Endodermal cell (in vitro differentiated cells): Measurements from ENCODE around the gene HELQ. TPM values are rescaled to one million over a fixed set of nuclear protein-coding genes. Genes with fewer than 3 reads are reported as not detected.
A peak's percentile ranks its signal among the peaks of the same experiment; 100 is the strongest.

ENCODE experiments used
- DNase-seq: peaks from one replicate; pipeline ENCODE4 v3.0.0-alpha.2; 2017
- H3K27ac ChIP-seq: 2 replicates; pipeline ENCODE4 v1.5.1; 2013; ENCODE audit warnings: mild to moderate bottlenecking, low read depth, low read length, moderate library complexity
- H3K27me3 ChIP-seq: 2 replicates; pipeline ENCODE4 v1.6.1; 2013; ENCODE audit warnings: mild to moderate bottlenecking, low read length, moderate library complexity; ENCODE audit not compliant: insufficient read depth, control insufficient read depth, poor library complexity, severe bottlenecking
- H3K36me3 ChIP-seq: 2 replicates; pipeline ENCODE4 v1.7.0; 2013; ENCODE audit warnings: mild to moderate bottlenecking, low read length, moderate library complexity; ENCODE audit not compliant: control insufficient read depth, insufficient read depth
- H3K4me1 ChIP-seq: one replicate; pipeline ENCODE4 v1.7.0; 2013; ENCODE audit warnings: low read length; ENCODE audit not compliant: control insufficient read depth, insufficient read depth
- H3K4me3 ChIP-seq: 2 replicates; pipeline ENCODE4 v1.5.1; 2013; ENCODE audit warnings: mild to moderate bottlenecking, low read length, moderate library complexity
- H3K9ac ChIP-seq: 2 replicates; pipeline ENCODE4 v1.6.1; 2013; ENCODE audit warnings: mild to moderate bottlenecking, low read length, moderate library complexity; ENCODE audit not compliant: poor library complexity, severe bottlenecking; ENCODE audit errors: extremely low read depth
- H3K9me3 ChIP-seq: 2 replicates; pipeline ENCODE4 v1.6.1; 2013; ENCODE audit warnings: mild to moderate bottlenecking, low read length, moderate library complexity; ENCODE audit not compliant: control insufficient read depth
- H3K27ac Mint-ChIP-seq: 2 replicates; pipeline ENCODE4 v1.8.0; 2020; ENCODE audit warnings: mixed read lengths
- H3K27me3 Mint-ChIP-seq: 2 replicates; pipeline ENCODE4 v1.8.0; 2021; ENCODE audit warnings: mild to moderate bottlenecking, mixed read lengths; ENCODE audit not compliant: insufficient read depth
- H3K36me3 Mint-ChIP-seq: 2 replicates; pipeline ENCODE4 v1.8.0; 2020; ENCODE audit warnings: low read depth, mixed read lengths
- H3K4me1 Mint-ChIP-seq: 2 replicates; pipeline ENCODE4 v1.8.0; 2020; ENCODE audit warnings: mixed read lengths
- H3K4me3 Mint-ChIP-seq: 2 replicates; pipeline ENCODE4 v1.8.0; 2020; ENCODE audit warnings: mild to moderate bottlenecking, moderate library complexity, mixed read lengths
- H3K9me3 Mint-ChIP-seq: 2 replicates; pipeline ENCODE4 v1.8.0; 2020; ENCODE audit warnings: mild to moderate bottlenecking, mixed read lengths
- WGBS, 2 experiments: methylation state at CpG; one replicate each; pipeline versions ENCODE4 v1.1.5 to v1.1.7; 2013; ENCODE audit warnings: missing lambda C conversion rate in 2 of 2, mixed read lengths in 1 of 2; ENCODE audit not compliant: insufficient coverage in 1 of 2, insufficient read length in 1 of 2; 5-methylcytosine and 5-hydroxymethylcytosine counted together
- total RNA-seq, 2 donors: library from RNA; stranded (reverse); fragmentation: NEBNext Ultra II Directional in 1 of 2; extraction: Animal tissue kit (Norgen Biotek cat#: 25700) in 1 of 2; gene quantifications; 2 replicates in 1 of 2; 3 replicates in 1 of 2; pipeline ENCODE4 v1.2.1, GENCODE V29; 2021
- TF ChIP-seq, protein P1 (sequence below): fragments of 200-600 bp; sonication (generic); conservative IDR thresholded peaks from 2 replicates; pipeline ENCODE4 v1.5.0; 2021; ENCODE audit warnings: antibody characterized with exemption, mild to moderate bottlenecking

HELQ gene
- total RNA-seq, 2 donors from 2014 or later, result 13.8 to 14.5 TPM

DNA sequence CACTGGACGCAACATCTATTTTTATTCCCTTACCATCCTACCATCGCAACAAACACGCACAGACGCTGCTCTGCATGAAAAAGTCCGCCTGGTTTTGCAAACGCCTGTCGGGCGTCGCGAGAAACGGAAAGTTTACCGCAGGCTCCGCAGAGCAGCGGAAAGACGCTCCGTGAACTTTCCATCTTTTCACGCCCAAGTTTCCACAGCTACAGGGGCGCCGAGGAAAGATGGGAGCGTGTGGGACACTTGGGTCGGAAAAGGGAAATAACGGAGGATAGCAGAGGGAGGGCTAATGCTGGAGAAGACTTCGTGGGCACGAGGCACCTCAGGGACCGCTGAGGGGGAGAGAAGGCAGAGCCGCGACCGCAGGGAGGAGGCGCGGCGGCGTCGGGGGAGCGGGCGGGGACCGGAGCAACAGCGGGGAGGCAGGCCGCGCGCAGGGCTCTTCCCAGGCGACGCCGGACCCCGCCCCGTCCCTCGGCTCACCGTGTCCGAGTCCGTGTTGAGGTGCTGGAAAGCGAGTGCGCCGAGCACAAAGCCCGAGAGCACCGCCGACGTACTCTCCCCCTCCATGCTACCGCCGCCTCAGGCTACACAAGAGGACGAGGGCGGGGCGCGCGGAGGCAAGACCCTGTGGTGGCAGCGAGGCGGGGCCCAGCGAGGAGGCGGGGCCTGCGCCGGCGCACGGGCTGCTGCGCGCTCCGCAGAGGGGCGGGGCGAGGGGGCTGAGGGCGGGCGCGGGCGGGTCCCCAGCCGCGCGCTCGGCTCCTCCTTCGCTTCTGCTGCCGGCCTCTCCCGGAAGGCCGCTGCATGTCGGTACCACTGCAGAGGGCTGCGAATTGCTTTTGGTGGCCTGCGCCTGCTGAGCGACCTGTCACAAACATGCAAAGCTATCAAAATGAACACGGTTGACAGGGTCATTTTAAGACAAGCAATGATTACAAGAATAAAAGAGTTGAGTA is 29.2 kb upstream of the HELQ start, which contains the start of gene ABRAXAS1:
ABRAXAS1 (minus strand) TSS at position 601 of the 962 bp plus-strand sequence; CDS start at position 573, 28 bp downstream.
- Mint-ChIP-seq H3K4me3 (peak within 1 kb of the TSS; percentile 79), H3K27me3 (peaks cover 13% of the 10 kb centered on the region), H3K9me3 (no peaks in the 10 kb centered on the region), H3K4me1 (peaks cover 11% of the 10 kb centered on the region), H3K36me3 (peaks cover 2% of the 10 kb centered on the region), H3K27ac (peak within 1 kb of the TSS; percentile 88)
- Histone ChIP-seq H3K4me1 (no peaks in the 10 kb centered on the region), H3K9ac (peak within 1 kb of the TSS; percentile 57), H3K27me3 (no peaks in the 10 kb centered on the region), H3K4me3 (peak within 1 kb of the TSS; percentile 97), H3K9me3 (no peaks in the 10 kb centered on the region), H3K27ac (peak within 1 kb of the TSS; percentile 80), H3K36me3 (peaks cover 5% of the 10 kb centered on the region)
- peak; percentile 98 for DNase-seq
- 2 to 6% methylated on average over 16 to 93 of the region's 93 CpGs for WGBS, 2 experiments
- TF ChIP-seq, protein P1, sequence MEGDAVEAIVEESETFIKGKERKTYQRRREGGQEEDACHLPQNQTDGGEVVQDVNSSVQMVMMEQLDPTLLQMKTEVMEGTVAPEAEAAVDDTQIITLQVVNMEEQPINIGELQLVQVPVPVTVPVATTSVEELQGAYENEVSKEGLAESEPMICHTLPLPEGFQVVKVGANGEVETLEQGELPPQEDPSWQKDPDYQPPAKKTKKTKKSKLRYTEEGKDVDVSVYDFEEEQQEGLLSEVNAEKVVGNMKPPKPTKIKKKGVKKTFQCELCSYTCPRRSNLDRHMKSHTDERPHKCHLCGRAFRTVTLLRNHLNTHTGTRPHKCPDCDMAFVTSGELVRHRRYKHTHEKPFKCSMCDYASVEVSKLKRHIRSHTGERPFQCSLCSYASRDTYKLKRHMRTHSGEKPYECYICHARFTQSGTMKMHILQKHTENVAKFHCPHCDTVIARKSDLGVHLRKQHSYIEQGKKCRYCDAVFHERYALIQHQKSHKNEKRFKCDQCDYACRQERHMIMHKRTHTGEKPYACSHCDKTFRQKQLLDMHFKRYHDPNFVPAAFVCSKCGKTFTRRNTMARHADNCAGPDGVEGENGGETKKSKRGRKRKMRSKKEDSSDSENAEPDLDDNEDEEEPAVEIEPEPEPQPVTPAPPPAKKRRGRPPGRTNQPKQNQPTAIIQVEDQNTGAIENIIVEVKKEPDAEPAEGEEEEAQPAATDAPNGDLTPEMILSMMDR, result no peak

DNA sequence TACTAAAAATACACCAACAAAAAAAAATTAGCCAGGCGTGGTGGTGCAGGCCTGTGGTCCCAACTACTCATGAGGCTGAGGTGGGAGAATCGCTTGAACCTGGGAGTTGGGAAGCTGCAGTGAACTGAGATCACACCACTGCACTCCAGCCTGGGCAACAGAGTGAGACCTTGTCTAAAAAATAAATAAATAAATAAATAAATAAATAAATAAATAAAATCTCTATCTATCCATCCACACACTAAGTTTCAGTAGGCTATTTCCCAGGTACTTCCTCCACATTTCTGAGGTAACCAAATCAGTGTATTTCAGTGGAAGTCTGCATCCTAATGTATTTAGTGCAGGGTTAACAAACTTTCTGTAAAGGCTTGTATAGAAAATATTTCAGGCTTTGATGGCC is 18.3 kb upstream of the HELQ start:
- no peaks in the 10 kb centered on the region for H3K4me1 ChIP-seq
- H3K27me3 ChIP-seq, result no peaks in the 10 kb centered on the region
- no peak overlapping the region for H3K4me3 ChIP-seq
- Mint-ChIP-seq H3K9me3 (no peaks in the 10 kb centered on the region), H3K4me1 (peaks cover 11% of the 10 kb centered on the region), H3K27ac (peak overlapping the region; percentile 55), H3K4me3 (no peak overlapping the region), H3K36me3 (peaks cover 19% of the 10 kb centered on the region), H3K27me3 (no peaks in the 10 kb centered on the region)
- TF ChIP-seq, protein P1, result no peak
- no peak overlapping the region for H3K27ac ChIP-seq
- no peaks in the 10 kb centered on the region for H3K9me3 ChIP-seq
- WGBS, 2 experiments, result 67 to 90% methylated on average over 1 to 2 of the region's 2 CpGs
- no peak for DNase-seq
- H3K36me3 ChIP-seq, result peaks cover 63% of the 10 kb centered on the region
- H3K9ac ChIP-seq, result no peak overlapping the region

DNA sequence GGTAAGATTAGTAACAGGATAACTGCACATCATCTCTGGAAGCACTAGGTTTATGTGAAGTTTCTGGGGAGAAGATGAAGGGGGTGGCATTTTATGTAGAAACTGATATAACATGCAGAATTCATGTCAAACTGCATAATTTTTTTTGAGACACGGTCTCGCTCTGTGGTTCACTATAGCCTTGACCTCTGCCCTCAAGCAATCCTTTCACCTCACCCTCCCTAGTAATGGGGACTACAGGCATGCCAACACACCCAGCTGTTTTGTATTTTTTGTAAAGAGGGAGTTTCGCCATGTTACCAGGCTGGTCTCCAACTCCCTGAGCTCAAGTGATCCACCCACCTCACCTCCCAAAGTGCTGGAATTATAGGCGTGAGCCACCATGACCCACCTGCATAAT is 17.8 kb upstream of the HELQ start:
- no peak overlapping the region for H3K27ac ChIP-seq
- Mint-ChIP-seq H3K9me3 (no peaks in the 10 kb centered on the region), H3K4me1 (peaks cover 11% of the 10 kb centered on the region), H3K4me3 (no peak overlapping the region), H3K27me3 (no peaks in the 10 kb centered on the region), H3K36me3 (peaks cover 24% of the 10 kb centered on the region), H3K27ac (no peak overlapping the region)
- no peaks in the 10 kb centered on the region for H3K4me1 ChIP-seq
- H3K4me3 ChIP-seq, result no peak overlapping the region
- WGBS, 2 experiments, result 81 to 88% methylated on average over 1 to 4 of the region's 4 CpGs
- H3K36me3 ChIP-seq, result peaks cover 62% of the 10 kb centered on the region
- H3K9ac ChIP-seq, result no peak overlapping the region
- no peak for DNase-seq
- TF ChIP-seq, protein P1, result no peak
- H3K9me3 ChIP-seq, result no peaks in the 10 kb centered on the region
- no peaks in the 10 kb centered on the region for H3K27me3 ChIP-seq
